SJSA1 (cell line): ENCODE measurements around the gene SLAMF7. TPM values are rescaled to one million over a fixed set of nuclear protein-coding genes. Genes with fewer than 3 reads are reported as not detected.

Experiments
- DNase-seq, 2 experiments: peaks; one replicate each; pipeline ENCODE4 v3.0.0-alpha.2; 2015 to 2020; ENCODE audit warnings: low spot score in 2 of 2, low read depth in 1 of 2
- H3K27ac ChIP-seq: fragments of 250-450 bp; sonication (Bioruptor Pico); 2 replicates; pipeline ENCODE4 v1.5.1; 2020; ENCODE audit warnings: mild to moderate bottlenecking, moderate library complexity
- H3K27me3 ChIP-seq: fragments of 250-450 bp; sonication (Bioruptor Pico); replicated peaks from 2 replicates; pipeline ENCODE4 v1.5.1; 2020; ENCODE audit warnings: mild to moderate bottlenecking, moderate library complexity
- H3K36me3 ChIP-seq: fragments of 250-450 bp; sonication (Bioruptor Pico); 2 replicates; pipeline ENCODE4 v1.5.1; 2020; ENCODE audit warnings: mild to moderate bottlenecking
- H3K4me1 ChIP-seq: fragments of 250-450 bp; sonication (Bioruptor Pico); replicated peaks from 2 replicates; pipeline ENCODE4 v1.6.1; 2021; ENCODE audit warnings: mild to moderate bottlenecking
- H3K4me3 ChIP-seq: fragments of 250-450 bp; sonication (Bioruptor Pico); 2 replicates; pipeline ENCODE4 v1.5.1; 2020; ENCODE audit warnings: mild to moderate bottlenecking
- H3K9me3 ChIP-seq: fragments of 250-450 bp; sonication (Bioruptor Pico); replicated peaks from 2 replicates; pipeline ENCODE4 v1.5.1; 2020; ENCODE audit warnings: mild to moderate bottlenecking
- total RNA-seq: library from RNA; depleted of rRNA; stranded (reverse); fragments of >200 nt; shearing (Covaris generic); gene quantifications from 2 replicates; pipeline ENCODE4 v1.2.3, GENCODE V29; 2014

Gene SLAMF7
- total RNA-seq, 1 experiment from 2014 or later, result not detected

DNA sequence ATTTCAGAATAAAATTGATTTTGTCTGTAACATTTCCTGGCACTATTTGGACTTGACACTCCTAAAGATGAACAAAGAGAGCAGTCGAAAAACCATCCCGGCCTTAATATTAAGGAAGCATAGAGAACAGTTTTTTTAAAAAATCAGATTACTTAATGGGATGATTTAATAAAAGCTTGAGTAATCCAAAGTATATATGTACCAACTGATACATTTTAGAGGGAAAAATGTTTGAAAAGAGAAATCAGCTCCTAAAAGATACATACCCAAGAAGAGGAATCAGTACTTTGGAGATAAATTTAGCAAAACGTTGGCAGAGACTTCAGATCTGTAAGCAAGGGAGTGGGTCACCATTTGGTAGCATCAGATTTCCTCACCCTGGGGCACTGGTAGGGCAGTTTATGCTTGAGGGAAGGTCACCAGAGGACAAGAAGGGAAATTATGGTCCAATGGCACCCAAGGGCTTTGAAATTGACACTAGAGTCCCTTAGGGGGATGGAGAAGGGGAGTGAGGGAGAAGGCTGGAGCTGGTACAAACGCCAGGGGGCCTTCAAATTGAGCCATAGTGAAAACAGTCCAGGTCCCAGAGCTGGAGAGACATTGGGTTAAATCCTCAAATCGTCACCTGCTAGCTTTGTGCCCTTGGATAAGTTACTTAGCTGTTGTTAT, 5.9 kb downstream of the SLAMF7 start:
- no peaks in the 10 kb centered on the region for H3K36me3 ChIP-seq
- peaks cover 9% of the 10 kb centered on the region; the same call in 1 of the 2 replicates for H3K27me3 ChIP-seq
- no peak overlapping the region for H3K27ac ChIP-seq
- DNase-seq, result no peak
- H3K9me3 ChIP-seq, result no peaks in the 10 kb centered on the region
- no peaks in the 10 kb centered on the region for H3K4me1 ChIP-seq
- H3K4me3 ChIP-seq, result no peak overlapping the region

- H3K4me1 ChIP-seq, result no peaks in the 10 kb centered on the region
- no peak overlapping the region for H3K27ac ChIP-seq
- H3K27me3 ChIP-seq, result peaks cover 9% of the 10 kb centered on the region; the same call in 1 of the 2 replicates
- no peak for DNase-seq
- no peak overlapping the region for H3K4me3 ChIP-seq
- H3K36me3 ChIP-seq, result no peaks in the 10 kb centered on the region
- no peaks in the 10 kb centered on the region for H3K9me3 ChIP-seq
Measured at GRCh38 chr1:160745551-160745950, 6.5 kb downstream of the SLAMF7 start.

DNA sequence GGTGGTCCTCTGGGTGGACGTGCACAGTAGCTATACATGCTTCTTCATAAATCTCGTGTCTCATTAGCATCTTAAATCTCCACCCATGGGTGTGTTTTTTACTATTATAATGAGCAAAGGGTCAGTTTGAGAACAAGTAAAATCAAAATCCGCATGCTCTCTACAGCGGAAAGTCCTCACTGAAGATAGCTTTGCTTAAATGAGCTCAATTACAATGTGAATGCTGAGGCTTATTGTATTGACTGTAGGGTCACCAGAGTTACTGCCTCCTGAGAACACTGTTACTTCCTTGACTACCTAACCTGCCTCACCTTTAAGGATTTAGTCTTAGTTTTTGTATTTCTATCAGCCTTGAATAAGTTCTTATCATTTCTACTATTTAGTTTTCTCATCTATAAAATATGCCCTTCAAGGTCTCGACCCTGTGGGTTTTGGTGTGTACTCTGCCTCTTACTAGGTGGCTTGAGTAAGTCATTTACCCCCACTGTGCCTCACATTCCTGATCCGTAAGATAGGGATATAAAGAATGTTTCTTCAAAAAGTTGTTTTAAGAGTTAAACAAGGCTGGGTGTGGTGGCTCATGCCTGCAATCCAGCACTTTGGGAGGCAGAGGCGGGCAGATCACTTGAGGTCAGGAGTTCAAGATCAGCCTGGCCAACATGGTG, 7.9 kb downstream of the SLAMF7 start:
- Histone ChIP-seq H3K4me1 (no peaks in the 10 kb centered on the region), H3K36me3 (no peaks in the 10 kb centered on the region), H3K4me3 (no peak overlapping the region), H3K9me3 (no peaks in the 10 kb centered on the region), H3K27me3 (peaks cover 9% of the 10 kb centered on the region; the same call in 1 of the 2 replicates), H3K27ac (no peak overlapping the region)
- DNase-seq, result no peak

DNA sequence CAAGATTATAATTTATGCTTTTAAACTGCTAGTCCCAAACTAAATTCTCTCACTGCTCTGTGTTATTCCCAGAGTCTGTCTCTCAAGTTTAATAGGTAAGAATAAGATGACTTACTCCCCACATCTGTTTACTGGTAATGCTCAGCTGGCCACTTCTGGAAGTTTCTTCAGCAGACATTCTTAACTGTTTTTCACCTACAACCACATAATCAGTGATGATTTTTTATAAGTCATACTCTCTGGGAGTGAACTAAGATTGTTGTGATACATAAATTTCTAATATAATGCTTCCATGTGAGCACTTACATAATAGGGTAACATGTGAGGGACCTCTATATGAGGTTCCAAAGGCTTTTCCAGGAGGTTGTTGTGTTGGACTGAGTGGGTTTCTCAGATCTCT, 8.7 kb downstream of the SLAMF7 start:
- Histone ChIP-seq H3K27me3 (peaks cover 15% of the 10 kb centered on the region), H3K4me1 (no peaks in the 10 kb centered on the region), H3K27ac (no peak overlapping the region), H3K9me3 (no peaks in the 10 kb centered on the region), H3K36me3 (no peaks in the 10 kb centered on the region), H3K4me3 (no peak overlapping the region)
- no peak for DNase-seq

GRCh38 chr1:160748181-160748877, 9.3 kb downstream of the SLAMF7 start:
- Histone ChIP-seq H3K27me3 (peaks cover 16% of the 10 kb centered on the region), H3K36me3 (no peaks in the 10 kb centered on the region)
- no peak for DNase-seq

DNA sequence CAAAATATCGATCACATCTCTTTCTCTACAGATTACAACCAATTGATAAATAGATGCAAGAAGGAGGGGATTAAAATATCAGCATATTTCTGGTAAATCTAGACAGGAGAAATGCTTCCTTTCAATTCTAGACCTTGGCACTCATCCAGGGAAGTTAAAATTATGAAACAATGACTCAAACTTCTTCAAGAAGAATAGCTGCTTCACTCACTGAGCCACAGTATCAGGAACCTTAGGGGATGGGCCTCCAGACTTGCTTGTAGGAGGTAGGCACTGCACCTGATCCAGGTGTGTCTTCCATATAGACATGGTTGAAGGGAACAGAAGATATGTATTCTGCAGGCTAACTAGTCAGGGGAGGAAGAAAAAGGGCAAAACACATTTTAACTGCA, 9.8 kb downstream of the SLAMF7 start:
- H3K9me3 ChIP-seq, result no peaks in the 10 kb centered on the region
- no peak for DNase-seq

More at GRCh38 chr1:160748181-160748877, 9.3 kb downstream of the SLAMF7 start:
- Histone ChIP-seq H3K27ac (no peak overlapping the region), H3K4me3 (no peak overlapping the region), H3K9me3 (no peaks in the 10 kb centered on the region), H3K4me1 (no peaks in the 10 kb centered on the region)

DNA sequence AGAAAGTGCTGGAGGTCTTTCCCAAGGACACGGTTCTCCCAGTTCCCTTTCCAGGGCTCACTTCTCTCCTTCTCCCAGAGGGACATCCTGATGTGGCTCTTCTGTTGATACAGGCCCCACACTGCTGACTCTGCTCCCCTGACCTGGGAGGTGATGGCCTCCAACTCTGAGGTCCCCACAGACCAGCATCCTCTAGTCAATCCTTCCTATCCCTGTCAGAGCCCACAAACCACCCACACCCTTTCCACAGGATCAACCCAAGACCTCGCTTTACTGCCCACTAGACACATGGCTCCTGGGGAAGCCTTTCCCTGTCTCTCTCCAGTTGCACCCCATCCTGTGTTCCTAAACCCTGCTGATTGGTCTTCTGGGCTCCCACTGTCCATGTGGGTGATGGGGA, 11.6 kb downstream of the SLAMF7 start:
- no peaks in the 10 kb centered on the region for H3K9me3 ChIP-seq
- peaks cover 13% of the 10 kb centered on the region for H3K27me3 ChIP-seq
- no peak for DNase-seq
- H3K4me3 ChIP-seq, result no peak overlapping the region
- H3K36me3 ChIP-seq, result no peaks in the 10 kb centered on the region
- H3K4me1 ChIP-seq, result no peaks in the 10 kb centered on the region
- no peak overlapping the region for H3K27ac ChIP-seq

More for the DNA sequence above, 9.8 kb downstream of the SLAMF7 start:
- Histone ChIP-seq H3K27me3 (peaks cover 16% of the 10 kb centered on the region), H3K36me3 (no peaks in the 10 kb centered on the region), H3K4me3 (no peak overlapping the region), H3K27ac (no peak overlapping the region), H3K4me1 (no peaks in the 10 kb centered on the region)

- peaks cover 7% of the 10 kb centered on the region for H3K27me3 ChIP-seq
- DNase-seq, result no peak
- H3K4me3 ChIP-seq, result no peak overlapping the region
- no peaks in the 10 kb centered on the region for H3K4me1 ChIP-seq
- H3K27ac ChIP-seq, result no peak overlapping the region
- no peaks in the 10 kb centered on the region for H3K36me3 ChIP-seq
- no peaks in the 10 kb centered on the region for H3K9me3 ChIP-seq
Measured at GRCh38 chr1:160752406-160752805, 13.4 kb downstream of the SLAMF7 start.

DNA sequence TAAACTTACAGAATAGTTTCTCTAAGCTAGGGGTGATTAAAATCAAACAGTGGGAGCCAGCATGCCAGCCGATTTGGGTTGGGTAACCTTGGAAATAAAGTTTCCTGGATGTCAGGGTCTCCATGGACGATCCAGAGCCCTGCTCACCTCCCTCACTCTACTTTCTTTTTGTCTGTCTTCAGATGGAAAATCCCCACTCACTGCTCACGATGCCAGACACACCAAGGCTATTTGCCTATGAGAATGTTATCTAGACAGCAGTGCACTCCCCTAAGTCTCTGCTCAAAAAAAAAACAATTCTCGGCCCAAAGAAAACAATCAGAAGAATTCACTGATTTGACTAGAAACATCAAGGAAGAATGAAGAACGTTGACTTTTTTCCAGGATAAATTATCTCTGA, 13.9 kb downstream of the SLAMF7 start:
- H3K36me3 ChIP-seq, result no peaks in the 10 kb centered on the region
- no peak overlapping the region for H3K4me3 ChIP-seq
- peaks cover 7% of the 10 kb centered on the region for H3K27me3 ChIP-seq
- no peaks in the 10 kb centered on the region for H3K4me1 ChIP-seq
- H3K27ac ChIP-seq, result no peak overlapping the region
- H3K9me3 ChIP-seq, result no peaks in the 10 kb centered on the region
- DNase-seq, result no peak

- peaks cover 7% of the 10 kb centered on the region for H3K27me3 ChIP-seq
- no peaks in the 10 kb centered on the region for H3K9me3 ChIP-seq
- no peak for DNase-seq
- H3K4me3 ChIP-seq, result no peak overlapping the region
- H3K4me1 ChIP-seq, result no peaks in the 10 kb centered on the region
- no peaks in the 10 kb centered on the region for H3K36me3 ChIP-seq
- H3K27ac ChIP-seq, result no peak overlapping the region
Measured at GRCh38 chr1:160753594-160753993, 14.5 kb downstream of the SLAMF7 start.

- no peak overlapping the region for H3K4me3 ChIP-seq
- peaks cover 7% of the 10 kb centered on the region for H3K27me3 ChIP-seq
- no peak overlapping the region for H3K27ac ChIP-seq
- H3K9me3 ChIP-seq, result no peaks in the 10 kb centered on the region
- H3K36me3 ChIP-seq, result no peaks in the 10 kb centered on the region
- DNase-seq, result no peak
- H3K4me1 ChIP-seq, result no peaks in the 10 kb centered on the region
Measured at GRCh38 chr1:160755461-160755860, 16.4 kb downstream of the SLAMF7 start.

GRCh38 chr1:160755911-160756848, 17.1 kb downstream of the SLAMF7 start:
- no peak for DNase-seq
- no peak overlapping the region for H3K27ac ChIP-seq
- H3K27me3 ChIP-seq, result peaks cover 7% of the 10 kb centered on the region
- H3K9me3 ChIP-seq, result no peaks in the 10 kb centered on the region
- no peaks in the 10 kb centered on the region for H3K36me3 ChIP-seq
- H3K4me1 ChIP-seq, result no peaks in the 10 kb centered on the region
- H3K4me3 ChIP-seq, result no peak overlapping the region

DNA sequence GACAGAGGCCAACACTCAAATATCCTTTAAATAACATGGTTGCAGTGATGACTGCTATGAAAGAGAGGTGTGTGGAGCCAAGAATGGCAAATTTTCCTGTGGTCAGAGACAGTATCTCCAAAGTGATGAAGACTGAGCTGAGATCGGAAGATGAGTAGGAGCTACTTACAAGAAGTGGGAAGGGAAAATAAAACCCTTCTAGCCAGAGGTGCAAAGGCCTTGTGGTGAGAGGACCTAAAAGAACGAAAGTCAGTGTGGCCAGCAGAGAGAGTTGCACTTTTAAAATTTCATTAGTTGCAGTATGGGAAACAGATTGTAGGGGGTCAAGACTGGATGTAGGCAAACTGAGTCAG, 17.8 kb downstream of the SLAMF7 start:
- H3K27me3 ChIP-seq, result peaks cover 7% of the 10 kb centered on the region
- no peaks in the 10 kb centered on the region for H3K4me1 ChIP-seq
- no peak overlapping the region for H3K4me3 ChIP-seq
- no peaks in the 10 kb centered on the region for H3K36me3 ChIP-seq
- H3K27ac ChIP-seq, result no peak overlapping the region
- H3K9me3 ChIP-seq, result no peaks in the 10 kb centered on the region
- no peak for DNase-seq
